Calu3 (cell line): ENCODE measurements around the gene GALC. TPM values are rescaled to one million over a fixed set of nuclear protein-coding genes. Genes with fewer than 3 reads are reported as not detected.

ENCODE experiments used
- BruUV-seq: library from RNA; stranded (reverse); fragments of 400-500 nt; replicated peaks from 2 replicates; lab custom pipeline; 2021; lab: Mats Ljungman, UMichigan
- CTCF ChIA-PET: fragments of 300-600 bp; sonication (Branson Sonifier 250); formaldehyde crosslinking; loops from one replicate; lab custom pipeline; 2022; ENCODE audit warnings: antibody characterized with exemption; lab: Charles Lee
- DNase-seq: peaks from one replicate; pipeline ENCODE4 v3.0.0; 2022
- H3K27ac Mint-ChIP-seq: one replicate; pipeline ENCODE4 v1.8.0; 2022; ENCODE audit warnings: mixed read lengths; ENCODE audit not compliant: unreplicated experiment
- H3K27me3 Mint-ChIP-seq: one replicate; pipeline ENCODE4 v1.8.0; 2022; ENCODE audit warnings: mixed read lengths; ENCODE audit not compliant: unreplicated experiment
- H3K36me3 Mint-ChIP-seq: one replicate; pipeline ENCODE4 v1.8.0; 2022; ENCODE audit warnings: mild to moderate bottlenecking, moderate library complexity, mixed read lengths; ENCODE audit not compliant: insufficient read depth, unreplicated experiment
- H3K4me1 Mint-ChIP-seq: one replicate; pipeline ENCODE4 v1.8.0; 2022; ENCODE audit warnings: mild to moderate bottlenecking, low read depth, mixed read lengths; ENCODE audit not compliant: unreplicated experiment
- H3K4me3 Mint-ChIP-seq: one replicate; pipeline ENCODE4 v1.8.0; 2022; ENCODE audit warnings: mild to moderate bottlenecking, low read depth, moderate library complexity, mixed read lengths; ENCODE audit not compliant: unreplicated experiment
- H3K9me3 Mint-ChIP-seq: one replicate; pipeline ENCODE4 v1.8.0; 2022; ENCODE audit warnings: low read depth, mixed read lengths; ENCODE audit not compliant: unreplicated experiment
- intact Hi-C: fragments of 100-400 bp; cut with micrococcal nuclease; formaldehyde crosslinking; loops from one replicate; pipeline ENCODE4 v1.10.0; 2022; ENCODE audit not compliant: unreplicated experiment
- total RNA-seq: library from RNA; stranded (reverse); gene quantifications from 2 replicates; pipeline ENCODE4 v1.2.3, GENCODE V29; 2022
- TF ChIP-seq, protein P1 (sequence below): fragments of 200-600 bp; IDR thresholded peaks from one replicate; pipeline ENCODE4 v1.8.0; 2022; ENCODE audit warnings: antibody characterized with exemption; ENCODE audit not compliant: unreplicated experiment

The GALC gene
- total RNA-seq, 1 experiment from 2014 or later, result 19.3 TPM

DNA sequence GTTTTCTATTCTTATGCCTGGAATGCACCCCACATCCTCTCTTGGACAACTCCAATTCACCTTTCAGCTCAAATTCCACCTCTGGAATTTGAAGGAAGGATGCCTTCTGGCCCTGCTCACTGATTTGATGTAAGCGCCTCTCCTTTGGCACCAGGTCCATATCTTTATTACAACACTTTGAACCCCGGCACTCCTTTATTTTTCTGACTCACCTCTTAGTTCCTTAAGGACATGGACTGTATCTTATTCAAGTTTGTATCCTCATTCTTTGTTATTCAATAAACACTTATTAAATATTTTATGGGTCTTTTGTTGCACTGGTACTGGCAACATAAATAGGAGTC, 3.1 kb downstream of the GALC start:
- Mint-ChIP-seq H3K36me3 (peaks cover 17% of the 10 kb centered on the region), H3K9me3 (no peaks in the 10 kb centered on the region)
- CTCF ChIA-PET, result no interaction called here

DNA sequence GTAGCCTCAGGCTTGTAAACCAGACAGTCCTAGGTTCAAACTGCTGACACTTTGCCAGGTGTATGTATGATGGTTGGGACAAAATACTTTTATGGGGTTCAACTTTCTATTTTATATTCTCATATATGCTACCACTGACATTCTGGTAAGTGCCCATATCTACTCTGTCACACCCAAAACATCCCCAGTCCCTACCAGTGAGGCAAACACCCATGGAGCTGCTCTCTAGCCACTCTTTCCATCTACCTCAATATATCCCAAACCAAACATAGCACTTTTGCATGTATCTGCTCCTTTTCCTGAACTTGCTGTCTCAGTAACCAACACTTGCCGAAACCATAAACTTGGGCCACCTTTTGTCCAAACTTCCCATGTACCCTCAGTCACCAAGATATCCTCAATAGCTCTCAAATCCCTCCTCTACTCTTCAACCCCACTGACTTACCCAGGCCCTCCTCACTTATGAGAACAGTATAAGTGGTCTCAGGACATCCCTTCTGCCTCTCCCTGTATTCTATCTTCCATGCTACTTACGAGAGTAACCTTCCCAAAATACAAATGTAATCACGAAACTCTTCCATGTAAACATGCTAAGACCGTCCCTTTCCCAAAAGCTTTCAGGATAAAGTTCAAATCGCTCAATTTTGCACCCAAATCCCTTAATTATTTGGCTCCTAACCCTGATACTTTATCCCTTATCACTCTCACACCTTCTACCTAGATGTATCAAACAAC, 3.6 kb downstream of the GALC start:
- Mint-ChIP-seq H3K4me3 (no peak overlapping the region), H3K36me3 (peaks cover 17% of the 10 kb centered on the region), H3K4me1 (peaks cover 33% of the 10 kb centered on the region), H3K27me3 (no peaks in the 10 kb centered on the region), H3K9me3 (no peaks in the 10 kb centered on the region), H3K27ac (no peak overlapping the region)
- intact Hi-C loops, result no loop called here
- no peak for DNase-seq
- CTCF ChIA-PET, result no interaction called here
- BruUV-seq, result no TSS peak
- TF ChIP-seq, protein P1, sequence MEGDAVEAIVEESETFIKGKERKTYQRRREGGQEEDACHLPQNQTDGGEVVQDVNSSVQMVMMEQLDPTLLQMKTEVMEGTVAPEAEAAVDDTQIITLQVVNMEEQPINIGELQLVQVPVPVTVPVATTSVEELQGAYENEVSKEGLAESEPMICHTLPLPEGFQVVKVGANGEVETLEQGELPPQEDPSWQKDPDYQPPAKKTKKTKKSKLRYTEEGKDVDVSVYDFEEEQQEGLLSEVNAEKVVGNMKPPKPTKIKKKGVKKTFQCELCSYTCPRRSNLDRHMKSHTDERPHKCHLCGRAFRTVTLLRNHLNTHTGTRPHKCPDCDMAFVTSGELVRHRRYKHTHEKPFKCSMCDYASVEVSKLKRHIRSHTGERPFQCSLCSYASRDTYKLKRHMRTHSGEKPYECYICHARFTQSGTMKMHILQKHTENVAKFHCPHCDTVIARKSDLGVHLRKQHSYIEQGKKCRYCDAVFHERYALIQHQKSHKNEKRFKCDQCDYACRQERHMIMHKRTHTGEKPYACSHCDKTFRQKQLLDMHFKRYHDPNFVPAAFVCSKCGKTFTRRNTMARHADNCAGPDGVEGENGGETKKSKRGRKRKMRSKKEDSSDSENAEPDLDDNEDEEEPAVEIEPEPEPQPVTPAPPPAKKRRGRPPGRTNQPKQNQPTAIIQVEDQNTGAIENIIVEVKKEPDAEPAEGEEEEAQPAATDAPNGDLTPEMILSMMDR, result no peak

More for the DNA sequence above, 3.1 kb downstream of the GALC start:
- no TSS peak for BruUV-seq
- H3K27ac Mint-ChIP-seq, result no peak overlapping the region
- H3K4me3 Mint-ChIP-seq, result no peak overlapping the region
- no peak for DNase-seq
- intact Hi-C loops, result no loop called here
- H3K4me1 Mint-ChIP-seq, result peaks cover 33% of the 10 kb centered on the region
- TF ChIP-seq, protein P1, result no peak
- H3K27me3 Mint-ChIP-seq, result no peaks in the 10 kb centered on the region

DNA sequence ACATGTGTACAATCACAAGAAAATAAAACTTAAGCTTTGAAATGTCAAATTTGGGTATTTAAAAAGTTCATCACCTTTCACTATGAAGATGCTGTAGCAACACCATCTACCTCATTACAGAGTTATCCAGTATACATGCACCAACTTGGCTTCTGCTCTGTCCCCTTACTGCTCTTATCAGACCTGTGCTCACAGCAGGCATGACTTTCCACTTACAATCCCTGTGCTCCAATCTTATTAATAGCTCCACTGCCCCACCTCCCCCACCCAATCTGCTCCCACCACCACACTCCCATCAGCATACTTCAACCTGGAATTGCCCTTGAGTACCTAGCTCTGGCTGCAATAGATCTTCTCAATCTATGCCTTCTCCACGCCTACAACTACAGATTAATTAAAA, 13.3 kb downstream of the GALC start:
- Mint-ChIP-seq H3K9me3 (no peaks in the 10 kb centered on the region), H3K27ac (no peak overlapping the region), H3K4me1 (no peaks in the 10 kb centered on the region), H3K27me3 (no peaks in the 10 kb centered on the region), H3K36me3 (no peaks in the 10 kb centered on the region), H3K4me3 (no peak overlapping the region)
- TF ChIP-seq, protein P1, result no peak
- intact Hi-C loops, result no loop called here
- CTCF ChIA-PET, result no interaction called here
- no peak for DNase-seq
- no TSS peak for BruUV-seq

DNA sequence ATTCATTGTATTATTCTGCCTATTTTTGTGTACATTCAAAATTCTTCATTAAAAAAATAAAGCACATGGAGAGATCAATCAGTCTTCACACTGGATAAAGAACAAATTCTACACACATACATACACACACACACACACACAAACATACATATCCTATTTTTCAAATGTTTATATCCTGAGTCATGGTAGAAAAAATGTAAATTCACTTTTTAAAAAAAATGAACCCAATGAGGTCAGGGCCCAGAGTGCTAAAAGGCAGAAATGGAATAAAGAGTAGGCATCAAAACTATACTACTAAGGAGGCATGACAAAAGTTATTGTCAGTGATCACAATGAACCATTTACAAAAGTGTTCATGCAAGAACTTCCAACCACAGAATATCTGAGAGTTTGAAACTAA, 17.3 kb downstream of the GALC start:
- BruUV-seq, result no TSS peak

More for the DNA sequence above, 17.3 kb downstream of the GALC start:
- no peaks in the 10 kb centered on the region for H3K27me3 Mint-ChIP-seq
- no peak overlapping the region for H3K4me3 Mint-ChIP-seq
- TF ChIP-seq, protein P1, result no peak
- no peak for DNase-seq
- intact Hi-C loops, result no loop called here
- no peaks in the 10 kb centered on the region for H3K4me1 Mint-ChIP-seq
- CTCF ChIA-PET, result no interaction called here
- H3K9me3 Mint-ChIP-seq, result no peaks in the 10 kb centered on the region
- no peak overlapping the region for H3K27ac Mint-ChIP-seq
- no peaks in the 10 kb centered on the region for H3K36me3 Mint-ChIP-seq
